Thoracic aorta (tissue), 2 donors: ENCODE measurements around the gene LAMTOR3. TPM values are rescaled to one million over a fixed set of nuclear protein-coding genes. Genes with fewer than 3 reads are reported as not detected.

Experiments used
- ATAC-seq: fragments of 150-250 bp; one replicate; pipeline ENCODE4 v1.8.0; 2017; ENCODE audit warnings: low read depth; ENCODE audit not compliant: insufficient number of reproducible peaks, low FRiP score
- DNase-seq: peaks from one replicate; pipeline ENCODE4 v3.0.0-alpha.2; 2020; ENCODE audit warnings: low spot score
- H3K27ac ChIP-seq, 2 donors: fragments of 200-600 bp; sonication (generic); 1 replicate in 1 of 2; 2 replicates in 1 of 2; pipeline ENCODE4 v1.5.1; 2016; ENCODE audit warnings: mild to moderate bottlenecking in 2 of 2, moderate library complexity in 2 of 2
- H3K27me3 ChIP-seq: fragments of 200-600 bp; sonication (generic); replicated peaks from 2 replicates; pipeline ENCODE4 v1.6.0; 2016; ENCODE audit warnings: mild to moderate bottlenecking; ENCODE audit not compliant: insufficient read depth
- H3K36me3 ChIP-seq: fragments of 200-600 bp; sonication (generic); one replicate; pipeline ENCODE4 v1.5.1; 2016
- H3K4me1 ChIP-seq, 2 donors: fragments of 200-600 bp; sonication (generic); 1 replicate in 1 of 2; 2 replicates in 1 of 2; pipeline versions ENCODE4 v1.5.1 to v1.6.0; 2016; ENCODE audit warnings: low read depth in 2 of 2, mild to moderate bottlenecking in 1 of 2; ENCODE audit not compliant: control insufficient read depth in 1 of 2
- H3K4me3 ChIP-seq: fragments of 200-600 bp; sonication (generic); 2 replicates; pipeline ENCODE4 v1.5.1; 2016; ENCODE audit warnings: mild to moderate bottlenecking
- H3K9me3 ChIP-seq: fragments of 200-600 bp; sonication (generic); 2 replicates; pipeline ENCODE4 v1.5.1; 2016
- CTCF ChIP-seq: fragments of 200-600 bp; sonication (generic); IDR thresholded peaks from one replicate; pipeline ENCODE4 v1.5.1; 2019; ENCODE audit warnings: antibody characterized with exemption
- total RNA-seq, 2 donors: library from RNA; depleted of rRNA; stranded (reverse); fragments of >200 nt; gene quantifications; one replicate each; pipeline versions ENCODE4 v1.1.0 to v1.2.3, GENCODE V29; 2016

LAMTOR3 gene
- total RNA-seq, 2 donors from 2014 or later: 28.4 to 29.5 TPM

- no peaks in the 10 kb centered on the region for H3K27me3 ChIP-seq
- peak overlapping the region; percentile 73 to 83 for H3K27ac ChIP-seq
- no peak for DNase-seq
- H3K9me3 ChIP-seq: no peaks in the 10 kb centered on the region
- H3K36me3 ChIP-seq: no peaks in the 10 kb centered on the region
- peak overlapping the region; percentile 97 for H3K4me3 ChIP-seq
- peaks cover 10 to 28% of the 10 kb centered on the region in 2 donors for H3K4me1 ChIP-seq
- ATAC-seq: peak; percentile 1
- no peak for TF ChIP-seq CTCF
Measured at GRCh38 chr4:99893839-99894160, 427 bp downstream of the LAMTOR3 start.

- no peaks in the 10 kb centered on the region for H3K27me3 ChIP-seq
- DNase-seq: no peak
- no peaks in the 10 kb centered on the region for H3K36me3 ChIP-seq
- no peak for ATAC-seq
- H3K4me3 ChIP-seq: peak overlapping the region; percentile 97
- peaks cover 10 to 31% of the 10 kb centered on the region in 2 donors for H3K4me1 ChIP-seq
- TF ChIP-seq CTCF: no peak
- no peak overlapping the region for H3K27ac ChIP-seq
- no peaks in the 10 kb centered on the region for H3K9me3 ChIP-seq
Measured at GRCh38 chr4:99893029-99893428, 1.2 kb downstream of the LAMTOR3 start.

GRCh38 chr4:99891351-99891750 is 2.9 kb downstream of the LAMTOR3 start:
- TF ChIP-seq CTCF: no peak
- peaks cover 10 to 34% of the 10 kb centered on the region in 2 donors for H3K4me1 ChIP-seq
- H3K9me3 ChIP-seq: no peaks in the 10 kb centered on the region
- no peak overlapping the region for H3K4me3 ChIP-seq
- ATAC-seq (no peak), DNase-seq (no peak)
- no peak overlapping the region for H3K27ac ChIP-seq
- H3K36me3 ChIP-seq: no peaks in the 10 kb centered on the region
- no peaks in the 10 kb centered on the region for H3K27me3 ChIP-seq

GRCh38 chr4:99887837-99888236 is 6.4 kb downstream of the LAMTOR3 start:
- no peaks in the 10 kb centered on the region for H3K27me3 ChIP-seq
- ATAC-seq: no peak
- peaks cover 0 to 24% of the 10 kb centered on the region in 2 donors for H3K4me1 ChIP-seq
- H3K4me3 ChIP-seq: no peak overlapping the region
- H3K27ac ChIP-seq: no peak overlapping the region
- DNase-seq: no peak
- no peaks in the 10 kb centered on the region for H3K9me3 ChIP-seq
- TF ChIP-seq CTCF: no peak
- H3K36me3 ChIP-seq: no peaks in the 10 kb centered on the region

GRCh38 chr4:99886146-99886545 is 8.1 kb downstream of the LAMTOR3 start:
- no peak for TF ChIP-seq CTCF
- Histone ChIP-seq H3K27ac (no peak overlapping the region), H3K36me3 (peaks cover 6% of the 10 kb centered on the region)

More at GRCh38 chr4:99886146-99886545, 8.1 kb downstream of the LAMTOR3 start:
- Histone ChIP-seq H3K4me3 (no peak overlapping the region), H3K27me3 (no peaks in the 10 kb centered on the region), H3K9me3 (no peaks in the 10 kb centered on the region), H3K4me1 (peaks cover 0 to 15% of the 10 kb centered on the region in 2 donors)
- no peak for DNase-seq
- no peak for ATAC-seq
